ENCODE results near the gene HMGB2. TPM values are rescaled to one million over a fixed set of nuclear protein-coding genes. Genes with fewer than 3 reads are reported as not detected.

The HMGB2 gene
- polyA plus RNA-seq, 3 donors, result 129 to 299 (median 248) TPM

DNA sequence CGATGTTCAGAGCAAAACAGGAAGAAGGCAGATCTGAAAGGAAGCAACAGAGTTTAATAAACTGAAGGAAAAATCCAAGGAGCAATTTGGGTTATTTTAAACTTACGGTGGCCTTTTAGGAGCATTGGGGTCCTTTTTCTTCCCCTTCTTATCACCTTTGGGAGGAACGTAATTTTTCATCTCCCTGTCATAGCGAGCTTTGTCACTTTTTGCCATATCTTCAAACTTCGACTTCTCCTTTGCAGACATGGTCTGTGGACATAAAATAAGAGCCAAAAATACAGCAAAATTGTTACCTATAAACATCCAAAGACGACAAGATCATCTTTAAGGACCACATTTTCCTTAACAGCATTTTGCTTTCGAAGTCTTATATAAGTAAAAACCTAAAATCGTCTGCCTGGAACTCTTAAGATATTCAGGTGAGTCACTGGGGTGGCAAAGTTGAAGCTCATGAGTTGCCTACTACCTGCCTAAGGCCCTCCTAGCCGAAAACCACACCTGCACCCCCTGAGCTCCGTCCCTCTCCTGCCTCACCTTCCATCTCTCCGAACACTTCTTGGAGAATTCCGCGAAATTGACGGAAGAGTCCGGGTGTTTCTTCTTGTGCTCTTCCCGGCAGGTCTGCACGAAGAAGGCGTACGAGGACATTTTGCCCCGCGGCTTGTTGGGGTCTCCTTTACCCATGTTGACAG, 1.0 kb downstream of the HMGB2 start:
- Mint-ChIP-seq H3K4me1 (peaks cover 35% of the 10 kb centered on the region), H3K27me3 (ENCODE audit: low read depth in 3 of 3) (peaks cover 0 to 2% (median 1%) of the 10 kb centered on the region in 3 donors), H3K27ac (peak overlapping the region; percentile 86 to 95 (median 93)), H3K9me3 (no peaks in the 10 kb centered on the region), H3K4me3 (peak overlapping the region; percentile 97 to 98), H3K36me3 (peaks cover 13 to 37% of the 10 kb centered on the region in 2 donors)
- Histone ChIP-seq H3K4me3 (replicated peaks in 1 of 3; ENCODE audit: low read depth in 2 of 3, low read length in 3 of 3) (peak overlapping the region; percentile 52 to 100 (median 98)), H4K20me1 (ENCODE audit: insufficient read depth, low read length) (peaks cover 51% of the 10 kb centered on the region), H3K36me3 (replicated peaks in 1 of 2; ENCODE audit: control insufficient read depth in 1 of 2, insufficient read depth in 2 of 2, low read length in 2 of 2) (peaks cover 33 to 34% of the 10 kb centered on the region in 2 donors), H3K9me3 (replicated peaks in 1 of 2; ENCODE audit: control insufficient read depth in 1 of 2, insufficient read depth in 1 of 2, low read length in 2 of 2) (no peaks in the 10 kb centered on the region), H3K4me1 (ENCODE audit: control insufficient read depth in 1 of 2, insufficient read depth in 2 of 2, low read length in 2 of 2) (peaks cover 27 to 46% of the 10 kb centered on the region in 2 donors), H3K9ac (ENCODE audit: insufficient read depth, low read length, poor library complexity, severe bottlenecking) (peak overlapping the region; percentile 92), H2AFZ (ENCODE audit: insufficient read depth, low read depth, low read length, poor library complexity, severe bottlenecking) (peak overlapping the region; percentile 64), H3K27me3 (ENCODE audit: control insufficient read depth in 2 of 2, insufficient read depth in 2 of 2, low read length in 2 of 2) (no peaks in the 10 kb centered on the region), H3K4me2 (replicated peaks; ENCODE audit: extremely low read depth, low read length, poor library complexity, severe bottlenecking) (peak overlapping the region; percentile 96), H3K27ac (ENCODE audit: low read depth in 1 of 2, low read length in 2 of 2) (peak overlapping the region; percentile 82 to 94), H3K79me2 (ENCODE audit: insufficient read depth, low read length) (peaks cover 91% of the 10 kb centered on the region)
- TF ChIP-seq, protein P1, sequence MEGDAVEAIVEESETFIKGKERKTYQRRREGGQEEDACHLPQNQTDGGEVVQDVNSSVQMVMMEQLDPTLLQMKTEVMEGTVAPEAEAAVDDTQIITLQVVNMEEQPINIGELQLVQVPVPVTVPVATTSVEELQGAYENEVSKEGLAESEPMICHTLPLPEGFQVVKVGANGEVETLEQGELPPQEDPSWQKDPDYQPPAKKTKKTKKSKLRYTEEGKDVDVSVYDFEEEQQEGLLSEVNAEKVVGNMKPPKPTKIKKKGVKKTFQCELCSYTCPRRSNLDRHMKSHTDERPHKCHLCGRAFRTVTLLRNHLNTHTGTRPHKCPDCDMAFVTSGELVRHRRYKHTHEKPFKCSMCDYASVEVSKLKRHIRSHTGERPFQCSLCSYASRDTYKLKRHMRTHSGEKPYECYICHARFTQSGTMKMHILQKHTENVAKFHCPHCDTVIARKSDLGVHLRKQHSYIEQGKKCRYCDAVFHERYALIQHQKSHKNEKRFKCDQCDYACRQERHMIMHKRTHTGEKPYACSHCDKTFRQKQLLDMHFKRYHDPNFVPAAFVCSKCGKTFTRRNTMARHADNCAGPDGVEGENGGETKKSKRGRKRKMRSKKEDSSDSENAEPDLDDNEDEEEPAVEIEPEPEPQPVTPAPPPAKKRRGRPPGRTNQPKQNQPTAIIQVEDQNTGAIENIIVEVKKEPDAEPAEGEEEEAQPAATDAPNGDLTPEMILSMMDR (IDR thresholded peaks at IDR 0.05), result no peak
- peak in 1 of 3 donors; percentile 17 for DNase-seq
- intact Hi-C loops (cut with micrococcal nuclease), result loop anchor here (5.0 to 10.0 kb wide), 2 partner anchors 84 to 162 kb away; no protein-coding TSS in a partner anchor
- WGBS (ENCODE audit: insufficient coverage), result 0% methylated on average over 14 of the region's 21 CpGs

DNA sequence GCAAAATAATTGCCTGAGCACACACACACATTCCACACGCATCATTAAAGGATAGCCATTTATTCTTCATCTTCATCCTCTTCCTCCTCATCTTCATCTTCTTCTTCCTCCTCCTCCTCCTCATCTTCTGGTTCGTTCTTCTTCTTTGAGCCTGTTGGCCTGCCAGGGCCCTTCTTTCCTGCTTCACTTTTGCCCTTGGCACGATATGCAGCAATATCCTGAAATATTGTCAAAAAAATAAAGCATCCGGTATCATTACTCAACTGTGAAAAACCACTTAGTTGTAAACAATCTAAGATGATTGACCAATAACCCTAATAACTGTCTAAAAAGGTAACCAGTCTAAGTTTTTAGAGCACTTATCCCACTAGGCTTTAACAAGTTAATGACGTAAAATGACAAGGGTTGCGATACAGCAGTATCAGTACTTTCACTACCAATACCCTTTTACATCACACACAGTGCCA, 2.1 kb downstream of the HMGB2 start:
- peak overlapping the region; percentile 84 to 95 (median 91) for H3K27ac Mint-ChIP-seq
- H3K27me3 Mint-ChIP-seq (ENCODE audit: low read depth in 3 of 3), result peaks cover 0 to 2% (median 0%) of the 10 kb centered on the region in 3 donors
- H3K9me3 Mint-ChIP-seq, result no peaks in the 10 kb centered on the region
- Histone ChIP-seq H3K36me3 (replicated peaks in 1 of 2; ENCODE audit: control insufficient read depth in 1 of 2, insufficient read depth in 2 of 2, low read length in 2 of 2) (peaks cover 36 to 45% of the 10 kb centered on the region in 2 donors), H3K9me3 (replicated peaks in 1 of 2; ENCODE audit: control insufficient read depth in 1 of 2, insufficient read depth in 1 of 2, low read length in 2 of 2) (no peaks in the 10 kb centered on the region), H3K27me3 (ENCODE audit: control insufficient read depth in 2 of 2, insufficient read depth in 2 of 2, low read length in 2 of 2) (no peaks in the 10 kb centered on the region), H3K4me3 (replicated peaks in 1 of 3; ENCODE audit: low read depth in 2 of 3, low read length in 3 of 3) (peak overlapping the region; percentile 52 to 100 (median 98)), H2AFZ (ENCODE audit: insufficient read depth, low read depth, low read length, poor library complexity, severe bottlenecking) (no peak overlapping the region), H3K4me2 (replicated peaks; ENCODE audit: extremely low read depth, low read length, poor library complexity, severe bottlenecking) (peak overlapping the region; percentile 96), H3K9ac (ENCODE audit: insufficient read depth, low read length, poor library complexity, severe bottlenecking) (no peak overlapping the region), H3K27ac (ENCODE audit: low read depth in 1 of 2, low read length in 2 of 2) (peak overlapping the region; percentile 37 to 94), H4K20me1 (ENCODE audit: insufficient read depth, low read length) (peaks cover 58% of the 10 kb centered on the region), H3K4me1 (ENCODE audit: control insufficient read depth in 1 of 2, insufficient read depth in 2 of 2, low read length in 2 of 2) (peaks cover 27 to 46% of the 10 kb centered on the region in 2 donors), H3K79me2 (ENCODE audit: insufficient read depth, low read length) (peaks cover 96% of the 10 kb centered on the region)
- peak overlapping the region; percentile 97 to 98 for H3K4me3 Mint-ChIP-seq
- TF ChIP-seq, protein P1 (IDR thresholded peaks at IDR 0.05), result no peak
- intact Hi-C loops (cut with micrococcal nuclease), result loop anchor here (5.0 to 10.0 kb wide), 2 partner anchors 85 to 163 kb away; no protein-coding TSS in a partner anchor
- 22% methylated on average over 3 of the region's 6 CpGs for WGBS (ENCODE audit: insufficient coverage)
- peak; percentile 21 to 65 (median 58) for DNase-seq
- H3K36me3 Mint-ChIP-seq, result peaks cover 15 to 45% of the 10 kb centered on the region in 2 donors
- peaks cover 35% of the 10 kb centered on the region for H3K4me1 Mint-ChIP-seq
